HepG2 (cell line): ENCODE results near the gene CDH12. TPM values are rescaled to one million over a fixed set of nuclear protein-coding genes. Genes with fewer than 3 reads are reported as not detected.

Experiments
- AFF4 ChIP-seq: sonication (generic); formaldehyde crosslinking; IDR thresholded peaks from 2 replicates; pipeline ENCODE4 v1.4.0; 2020; ENCODE audit warnings: missing genetic modification reagents
- HES4 ChIP-seq: sonication (generic); formaldehyde crosslinking; IDR thresholded peaks from 2 replicates; pipeline ENCODE4 v1.9.0; 2021; ENCODE audit warnings: mild to moderate bottlenecking, missing genetic modification reagents, borderline replicate concordance
- JUNB ChIP-seq: sonication (generic); formaldehyde crosslinking; IDR thresholded peaks from 2 replicates; pipeline ENCODE4 v1.8.0; 2022; ENCODE audit warnings: missing genetic modification reagents, mild to moderate bottlenecking, borderline replicate concordance
- MBNL3 ChIP-seq: fragments of 250-450 bp; sonication (Bioruptor Pico); conservative IDR thresholded peaks from 2 replicates; pipeline ENCODE4 v1.8.0; 2022; ENCODE audit warnings: mild to moderate bottlenecking, inconsistent platforms
- NFATC3 ChIP-seq: sonication (generic); formaldehyde crosslinking; IDR thresholded peaks from 2 replicates; pipeline ENCODE4 v1.5.1; 2020; ENCODE audit warnings: mild to moderate bottlenecking, missing genetic modification reagents
- RAD21 ChIP-seq: fragments of 450-650 bp; formaldehyde crosslinking; IDR thresholded peaks from 2 replicates; pipeline ENCODE4 v1.5.0; 2020; ENCODE audit warnings: mild to moderate bottlenecking
- SMYD3 ChIP-seq: sonication (generic); formaldehyde crosslinking; IDR thresholded peaks from 2 replicates; pipeline ENCODE4 v1.8.1; 2023; ENCODE audit warnings: mild to moderate bottlenecking, missing genetic modification reagents
- STAG1 ChIP-seq: sonication (generic); formaldehyde crosslinking; IDR thresholded peaks from 2 replicates; pipeline ENCODE4 v1.4.0; 2020; ENCODE audit warnings: missing genetic modification reagents
- THAP11 ChIP-seq: IDR thresholded peaks from 2 replicates; pipeline ENCODE4 v1.6.1; 2016; ENCODE audit warnings: missing biosample characterization, missing genetic modification reagents
- TIGD3 ChIP-seq: sonication (generic); formaldehyde crosslinking; IDR thresholded peaks from 2 replicates; pipeline ENCODE4 v1.5.1; 2020; ENCODE audit warnings: mild to moderate bottlenecking, missing genetic modification reagents, borderline replicate concordance
- ZBTB7A ChIP-seq: sonication (generic); formaldehyde crosslinking; IDR thresholded peaks from 2 replicates; pipeline ENCODE4 v1.8.0; 2022; ENCODE audit warnings: mild to moderate bottlenecking, missing genetic modification reagents
- ZFP37 ChIP-seq: sonication (generic); formaldehyde crosslinking; IDR thresholded peaks from 2 replicates; pipeline ENCODE4 v1.4.0; 2020; ENCODE audit warnings: missing genetic modification reagents, borderline replicate concordance
- ZNF180 ChIP-seq: sonication (generic); formaldehyde crosslinking; IDR thresholded peaks from 2 replicates; pipeline ENCODE4 v1.4.0; 2020; ENCODE audit warnings: low read depth, missing genetic modification reagents, borderline replicate concordance
- ZNF430 ChIP-seq: sonication (generic); formaldehyde crosslinking; IDR thresholded peaks from 2 replicates; pipeline ENCODE4 v1.9.0; 2021; ENCODE audit warnings: mild to moderate bottlenecking, missing genetic modification reagents
- ZNF670 ChIP-seq: sonication (generic); formaldehyde crosslinking; IDR thresholded peaks from 2 replicates; pipeline ENCODE4 v1.8.0; 2022; ENCODE audit warnings: mild to moderate bottlenecking, missing genetic modification reagents, borderline replicate concordance
- ZNF747 ChIP-seq: sonication (generic); formaldehyde crosslinking; IDR thresholded peaks from 2 replicates; pipeline ENCODE4 v1.8.1; 2023; ENCODE audit warnings: missing genetic modification reagents, mild to moderate bottlenecking, borderline replicate concordance
- ZNF766 ChIP-seq: sonication (generic); formaldehyde crosslinking; IDR thresholded peaks from 2 replicates; pipeline ENCODE4 v1.5.0; 2020; ENCODE audit warnings: missing genetic modification reagents, borderline replicate concordance
- ZSCAN20 ChIP-seq: sonication (generic); formaldehyde crosslinking; IDR thresholded peaks from 2 replicates; pipeline ENCODE4 v1.4.0; 2020; ENCODE audit warnings: missing genetic modification reagents, mild to moderate bottlenecking, borderline replicate concordance
- ZSCAN31 ChIP-seq: sonication (generic); formaldehyde crosslinking; IDR thresholded peaks from 2 replicates; pipeline ENCODE4 v1.5.0; 2020; ENCODE audit warnings: low read depth, mild to moderate bottlenecking, missing genetic modification reagents
- polyA plus RNA-seq, 8 experiments: library from polyadenylated mRNA; depleted of rRNA in 3 of 8; stranded (reverse) in 7 of 8; unstranded in 1 of 8; fragments of >200 nt; fragmentation: Illumina TruSeq in 4 of 8; extraction: Trizol in 4 of 8; gene quantifications; 2 replicates each; pipeline versions ENCODE4 v1.2.1 to v1.2.3, GENCODE V29; 2011 to 2016; ENCODE audit warnings: low read depth in 4 of 8, missing spikeins in 1 of 8, mixed read lengths in 1 of 8; ENCODE audit not compliant: insufficient read depth in 1 of 8
- total RNA-seq, 5 experiments: library from RNA; depleted of rRNA; stranded (reverse); fragments of >200 nt; fragmentation: Illumina TruSeq; extraction: Trizol; gene quantifications; 2 replicates each; pipeline ENCODE4 v1.2.3, GENCODE V29; 2016; ENCODE audit warnings: low read depth in 1 of 5

The CDH12 gene
- total and polyA plus RNA-seq, 2 of the 13 experiments (the other 11 are each of a cell fraction or from before 2014, with no cell fraction given): not detected

GRCh38 chr5:21802869-21803490 is 1050.2 kb downstream of the CDH12 start (continued):
- no peak for TF ChIP-seq AFF4
- TF ChIP-seq ZNF747 (CRISPR knock-in tag): no peak
- no peak for TF ChIP-seq ZNF430 (CRISPR knock-in tag)
- TF ChIP-seq HES4: no peak
- TF ChIP-seq ZNF180: no peak
- no peak for TF ChIP-seq SMYD3 (CRISPR knock-in tag)
- no peak for TF ChIP-seq MBNL3 (CRISPR knock-in tag)
- TF ChIP-seq ZNF670 (CRISPR knock-in tag): no peak
- no peak for TF ChIP-seq ZBTB7A (CRISPR knock-in tag)
- TF ChIP-seq ZSCAN31 (CRISPR knock-in tag): no peak
- peak; percentile 86 for TF ChIP-seq STAG1
- TF ChIP-seq ZNF766: no peak
- TF ChIP-seq ZSCAN20 (CRISPR knock-in tag): no peak
- no peak for TF ChIP-seq ZFP37 (CRISPR knock-in tag)
- no peak for TF ChIP-seq THAP11 (CRISPR knock-in tag)
- 0 out of 2 replicates have a peak, but pooled peaks have one; percentile 46 for TF ChIP-seq RAD21
- TF ChIP-seq TIGD3 (CRISPR knock-in tag): no peak
- no peak for TF ChIP-seq JUNB (CRISPR knock-in tag)
- no peak for TF ChIP-seq NFATC3 (CRISPR knock-in tag)
